ENCODE data around the gene GRB2.

Gene GRB2

GRCh38 chr17:75316253-75316652, 89.2 kb downstream of the GRB2 start:
- Histone ChIP-seq H3K27me3 (ENCODE audit: insufficient read depth, insufficient read length) (no peaks in the 10 kb centered on the region), H3K9ac (ENCODE audit: insufficient read length, low read depth) (no peak overlapping the region), H3K9me3 (ENCODE audit: insufficient read depth, low read length) (no peaks in the 10 kb centered on the region), H3K4me3 (ENCODE audit: insufficient read length, low read depth) (no peak overlapping the region), H3K36me3 (ENCODE audit: insufficient read depth, insufficient read length, low read length) (peaks cover 31% of the 10 kb centered on the region), H3K4me1 (ENCODE audit: insufficient read depth, insufficient read length) (peaks cover 17% of the 10 kb centered on the region)
- no peak for DNase-seq (ENCODE audit: low read depth, low spot score)
- TF ChIP-seq SUZ12 (IDR thresholded peaks at IDR 0.05; ENCODE audit: extremely low read depth, insufficient read depth, insufficient read length), result no peak
- TF ChIP-seq ZNF274 (IDR thresholded peaks at IDR 0.05; ENCODE audit: low read depth, low read length), result no peak
- no peak for TF ChIP-seq YY1 (IDR thresholded peaks at IDR 0.05; ENCODE audit: insufficient read depth, insufficient read length)

GRCh38 chr17:75315541-75316243, 89.8 kb downstream of the GRB2 start:
- Histone ChIP-seq H3K9ac (ENCODE audit: insufficient read length, low read depth) (no peak overlapping the region), H3K4me3 (ENCODE audit: insufficient read length, low read depth) (no peak overlapping the region), H3K36me3 (ENCODE audit: insufficient read depth, insufficient read length, low read length) (peaks cover 25% of the 10 kb centered on the region), H3K4me1 (ENCODE audit: insufficient read depth, insufficient read length) (peaks cover 17% of the 10 kb centered on the region), H3K27me3 (ENCODE audit: insufficient read depth, insufficient read length) (no peaks in the 10 kb centered on the region), H3K9me3 (ENCODE audit: insufficient read depth, low read length) (no peaks in the 10 kb centered on the region)
- DNase-seq (ENCODE audit: low read depth, low spot score), result no peak
- TF ChIP-seq SUZ12 (IDR thresholded peaks at IDR 0.05; ENCODE audit: extremely low read depth, insufficient read depth, insufficient read length), result no peak
- no peak for TF ChIP-seq ZNF274 (IDR thresholded peaks at IDR 0.05; ENCODE audit: low read depth, low read length)
- TF ChIP-seq YY1 (IDR thresholded peaks at IDR 0.05; ENCODE audit: insufficient read depth, insufficient read length), result no peak

GRCh38 chr17:75313941-75314551, 91.4 kb downstream of the GRB2 start:
- no peak for DNase-seq (ENCODE audit: low read depth, low spot score)
- Histone ChIP-seq H3K4me3 (ENCODE audit: insufficient read length, low read depth) (no peak overlapping the region), H3K27me3 (ENCODE audit: insufficient read depth, insufficient read length) (no peaks in the 10 kb centered on the region), H3K9ac (ENCODE audit: insufficient read length, low read depth) (no peak overlapping the region), H3K36me3 (ENCODE audit: insufficient read depth, insufficient read length, low read length) (peaks cover 16% of the 10 kb centered on the region), H3K4me1 (ENCODE audit: insufficient read depth, insufficient read length) (peaks cover 22% of the 10 kb centered on the region), H3K9me3 (ENCODE audit: insufficient read depth, low read length) (no peaks in the 10 kb centered on the region)
- no peak for TF ChIP-seq ZNF274 (IDR thresholded peaks at IDR 0.05; ENCODE audit: low read depth, low read length)

GRCh38 chr17:75308732-75309629, 96.5 kb downstream of the GRB2 start:
- TF ChIP-seq ZNF274 (IDR thresholded peaks at IDR 0.05; ENCODE audit: low read depth, low read length) (no peak), YY1 (IDR thresholded peaks at IDR 0.05; ENCODE audit: insufficient read depth, insufficient read length) (no peak), SUZ12 (IDR thresholded peaks at IDR 0.05; ENCODE audit: extremely low read depth, insufficient read depth, insufficient read length) (no peak)
- H3K9me3 ChIP-seq (ENCODE audit: insufficient read depth, low read length), result no peaks in the 10 kb centered on the region
- H3K4me3 ChIP-seq (ENCODE audit: insufficient read length, low read depth), result no peak overlapping the region
- peaks cover 10% of the 10 kb centered on the region for H3K4me1 ChIP-seq (ENCODE audit: insufficient read depth, insufficient read length)
- H3K9ac ChIP-seq (ENCODE audit: insufficient read length, low read depth), result no peak overlapping the region
- H3K36me3 ChIP-seq (ENCODE audit: insufficient read depth, insufficient read length, low read length), result no peaks in the 10 kb centered on the region
- DNase-seq (ENCODE audit: low read depth, low spot score), result no peak
- H3K27me3 ChIP-seq (ENCODE audit: insufficient read depth, insufficient read length), result no peaks in the 10 kb centered on the region

GRCh38 chr17:75307957-75308731, 97.3 kb downstream of the GRB2 start:
- DNase-seq (ENCODE audit: low read depth, low spot score), result no peak
- TF ChIP-seq SUZ12 (IDR thresholded peaks at IDR 0.05; ENCODE audit: extremely low read depth, insufficient read depth, insufficient read length) (no peak), ZNF274 (IDR thresholded peaks at IDR 0.05; ENCODE audit: low read depth, low read length) (no peak), YY1 (IDR thresholded peaks at IDR 0.05; ENCODE audit: insufficient read depth, insufficient read length) (no peak)
- no peaks in the 10 kb centered on the region for H3K27me3 ChIP-seq (ENCODE audit: insufficient read depth, insufficient read length)
- H3K9me3 ChIP-seq (ENCODE audit: insufficient read depth, low read length), result no peaks in the 10 kb centered on the region
- H3K4me3 ChIP-seq (ENCODE audit: insufficient read length, low read depth), result no peak overlapping the region
- no peaks in the 10 kb centered on the region for H3K36me3 ChIP-seq (ENCODE audit: insufficient read depth, insufficient read length, low read length)
- H3K4me1 ChIP-seq (ENCODE audit: insufficient read depth, insufficient read length), result peaks cover 6% of the 10 kb centered on the region
- no peak overlapping the region for H3K9ac ChIP-seq (ENCODE audit: insufficient read length, low read depth)

- Histone ChIP-seq H3K9ac (ENCODE audit: insufficient read length, low read depth) (no peak overlapping the region), H3K4me1 (ENCODE audit: insufficient read depth, insufficient read length) (no peaks in the 10 kb centered on the region), H3K4me3 (ENCODE audit: insufficient read length, low read depth) (no peak overlapping the region), H3K27me3 (ENCODE audit: insufficient read depth, insufficient read length) (no peaks in the 10 kb centered on the region), H3K36me3 (ENCODE audit: insufficient read depth, insufficient read length, low read length) (no peaks in the 10 kb centered on the region), H3K9me3 (ENCODE audit: insufficient read depth, low read length) (no peaks in the 10 kb centered on the region)
- TF ChIP-seq SUZ12 (IDR thresholded peaks at IDR 0.05; ENCODE audit: extremely low read depth, insufficient read depth, insufficient read length) (no peak), ZNF274 (IDR thresholded peaks at IDR 0.05; ENCODE audit: low read depth, low read length) (no peak), YY1 (IDR thresholded peaks at IDR 0.05; ENCODE audit: insufficient read depth, insufficient read length) (no peak)
- no peak for DNase-seq (ENCODE audit: low read depth, low spot score)
Measured at GRCh38 chr17:75301502-75302206, 103.8 kb downstream of the GRB2 start.
